Endothelial cell of umbilical vein (primary cell): Measurements from ENCODE around the gene RPS27L. TPM values are rescaled to one million over a fixed set of nuclear protein-coding genes. Genes with fewer than 3 reads are reported as not detected.
"Not testable (repeated sequence)": the region's sequence is repeated elsewhere in the genome, so short reads cannot be mapped to it uniquely, and the experiment has no call there.

Experiments used
- BruUV-seq: library from RNA; stranded (reverse); fragments of 400-500 nt; replicated peaks from 2 replicates; lab custom pipeline; 2021; lab: Mats Ljungman, UMichigan
- CTCF ChIA-PET: fragments of 300-600, 350-600 bp; sonication (Branson Sonifier 250); formaldehyde crosslinking; loops from one replicate; lab custom pipeline; 2021; ENCODE audit warnings: antibody characterized with exemption, inconsistent platforms; lab: Charles Lee
- POLR2A ChIA-PET: fragments of 300-600, 350-600 bp; sonication (Branson Sonifier 250); formaldehyde crosslinking; loops from one replicate; lab custom pipeline; 2021; ENCODE audit warnings: antibody characterized with exemption, inconsistent platforms; lab: Charles Lee
- DNase-seq: peaks from one replicate; pipeline ENCODE4 v3.0.0-alpha.2; 2011; ENCODE audit warnings: low read depth, low spot score
- FAIRE-seq: peaks from 2 replicates; lab custom pipeline; 2011; peaks lifted over from hg19 to GRCh38; lab: Jason Lieb, UNC
- H2AFZ ChIP-seq: 2 replicates; pipeline ENCODE4 v1.6.0; 2012; ENCODE audit warnings: low read depth, low read length, control low read depth, inconsistent platforms
- H3K27ac ChIP-seq: 2 replicates; pipeline ENCODE4 v1.5.1; 2011; ENCODE audit warnings: low read depth, mild to moderate bottlenecking, control low read depth, low read length, moderate library complexity; ENCODE audit not compliant: insufficient read depth
- H3K27me3 ChIP-seq, 2 experiments: 2 replicates each; pipeline versions ENCODE4 v1.6.0 to v1.6.1; 2011; ENCODE audit warnings: low read length in 2 of 2, mixed read lengths in 1 of 2; ENCODE audit not compliant: control insufficient read depth in 2 of 2, insufficient read depth in 2 of 2
- H3K36me3 ChIP-seq, 2 experiments: 2 replicates in 1 of 2; 3 replicates in 1 of 2; pipeline ENCODE4 v1.5.1; 2011; ENCODE audit warnings: low read length in 2 of 2, mild to moderate bottlenecking in 1 of 2, moderate library complexity in 1 of 2; ENCODE audit not compliant: control insufficient read depth in 2 of 2, insufficient read depth in 2 of 2; ENCODE audit errors: extremely low read depth in 1 of 2
- H3K4me1 ChIP-seq: 3 replicates; pipeline ENCODE4 v1.5.1; 2011; ENCODE audit warnings: mild to moderate bottlenecking, low read length; ENCODE audit not compliant: control insufficient read depth, insufficient read depth; ENCODE audit errors: extremely low read depth
- H3K4me2 ChIP-seq: 2 replicates; pipeline ENCODE4 v1.6.1; 2011; ENCODE audit warnings: low read length, control low read depth, mixed read lengths; ENCODE audit not compliant: insufficient read depth
- H3K4me3 ChIP-seq, 3 experiments: fragments of 200-600 bp in 1 of 3; sonication (generic), shearing (Covaris generic) in 1 of 3; replicated peaks in 1 of 3; 2 replicates each; pipeline ENCODE4 v1.5.1; 2011 to 2016; ENCODE audit warnings: control low read depth in 3 of 3, low read length in 3 of 3, mild to moderate bottlenecking in 2 of 3, inconsistent platforms in 1 of 3, low read depth in 1 of 3, moderate library complexity in 1 of 3; ENCODE audit not compliant: insufficient read depth in 1 of 3
- H3K79me2 ChIP-seq: 2 replicates; pipeline ENCODE4 v1.6.0; 2012; ENCODE audit warnings: low read length, inconsistent platforms; ENCODE audit not compliant: control insufficient read depth, insufficient read depth
- H3K9ac ChIP-seq: replicated peaks from 2 replicates; pipeline ENCODE3; 2011; ENCODE audit warnings: low read length, control low read depth; ENCODE audit not compliant: insufficient read depth; ENCODE audit errors: extremely low read depth
- H3K9me1 ChIP-seq: replicated peaks from 3 replicates; pipeline ENCODE4 v1.6.0; 2011; ENCODE audit warnings: mild to moderate bottlenecking, low read length; ENCODE audit not compliant: control insufficient read depth, insufficient read depth; ENCODE audit errors: extremely low read depth
- H3K9me3 ChIP-seq: replicated peaks from 2 replicates; pipeline ENCODE4 v1.5.1; 2012; ENCODE audit warnings: low read length, inconsistent platforms; ENCODE audit not compliant: control insufficient read depth, insufficient read depth
- H4K20me1 ChIP-seq: replicated peaks from 2 replicates; pipeline ENCODE3; 2011; ENCODE audit warnings: mild to moderate bottlenecking, low read length; ENCODE audit not compliant: control insufficient read depth, insufficient read depth; ENCODE audit errors: extremely low read depth
- EZH2 ChIP-seq: IDR thresholded peaks from 2 replicates; pipeline ENCODE4 v1.6.1; 2012; ENCODE audit warnings: borderline replicate concordance, low read depth, mild to moderate bottlenecking, moderate library complexity, low read length, inconsistent platforms; ENCODE audit not compliant: severe bottlenecking
- FOS ChIP-seq: IDR thresholded peaks from 2 replicates; pipeline ENCODE4 v1.6.1; 2011; ENCODE audit warnings: mild to moderate bottlenecking, low read length, moderate library complexity, borderline replicate concordance; ENCODE audit not compliant: insufficient read depth
- JUN ChIP-seq: IDR thresholded peaks from 2 replicates; pipeline ENCODE4 v1.6.1; 2011; ENCODE audit warnings: borderline replicate concordance, low read depth; ENCODE audit not compliant: insufficient read length, insufficient read depth
- POLR2A ChIP-seq: IDR thresholded peaks from 2 replicates; pipeline ENCODE4 v1.6.1; 2012; ENCODE audit warnings: low read depth, mild to moderate bottlenecking, control low read depth, low read length
- POLR2AphosphoS5 ChIP-seq: IDR thresholded peaks from 2 replicates; pipeline ENCODE4 v1.6.1; 2012; ENCODE audit warnings: low read depth, mild to moderate bottlenecking, control low read depth, low read length, moderate library complexity; ENCODE audit not compliant: insufficient read depth
- dilution Hi-C: fragments of 300-500 bp; cut with MboI; formaldehyde crosslinking; loops from one replicate; pipeline ENCODE4 v1.15.0; 2019; ENCODE audit warnings: low sequenced_read_pairs; ENCODE audit not compliant: extremely low pct_ligation_motif_present
- intact Hi-C: fragments of 100-400 bp; cut with micrococcal nuclease; formaldehyde crosslinking; loops from one replicate; pipeline ENCODE4 v1.10.0; 2022
- polyA plus RNA-seq, 4 experiments: library from polyadenylated mRNA; depleted of rRNA in 3 of 4; stranded (reverse) in 3 of 4; unstranded in 1 of 4; fragments of >200 nt; gene quantifications; 2 replicates each; pipeline versions ENCODE4 v1.2.1 to v1.2.3, GENCODE V29; 2011 to 2012; ENCODE audit warnings: missing spikeins in 1 of 4
- total RNA-seq: library from RNA; stranded (reverse); gene quantifications from 2 replicates; pipeline ENCODE4 v1.2.3, GENCODE V29; 2021
- TF ChIP-seq, protein P1 (sequence below), 2 donors: IDR thresholded peaks; 1 replicate in 1 of 2; 2 replicates in 1 of 2; pipeline ENCODE4 v1.5.1; 2011; ENCODE audit warnings: low read length in 2 of 2, mild to moderate bottlenecking in 2 of 2, moderate library complexity in 2 of 2, control low read depth in 1 of 2, inconsistent platforms in 1 of 2, low read depth in 1 of 2; ENCODE audit not compliant: insufficient read depth in 1 of 2; ENCODE audit errors: extremely low read depth in 1 of 2

Gene RPS27L
- total and polyA plus RNA-seq, 2 donors (not counting 3 experiments of a cell fraction or from before 2014, with no cell fraction given), result 163 to 345 TPM

DNA sequence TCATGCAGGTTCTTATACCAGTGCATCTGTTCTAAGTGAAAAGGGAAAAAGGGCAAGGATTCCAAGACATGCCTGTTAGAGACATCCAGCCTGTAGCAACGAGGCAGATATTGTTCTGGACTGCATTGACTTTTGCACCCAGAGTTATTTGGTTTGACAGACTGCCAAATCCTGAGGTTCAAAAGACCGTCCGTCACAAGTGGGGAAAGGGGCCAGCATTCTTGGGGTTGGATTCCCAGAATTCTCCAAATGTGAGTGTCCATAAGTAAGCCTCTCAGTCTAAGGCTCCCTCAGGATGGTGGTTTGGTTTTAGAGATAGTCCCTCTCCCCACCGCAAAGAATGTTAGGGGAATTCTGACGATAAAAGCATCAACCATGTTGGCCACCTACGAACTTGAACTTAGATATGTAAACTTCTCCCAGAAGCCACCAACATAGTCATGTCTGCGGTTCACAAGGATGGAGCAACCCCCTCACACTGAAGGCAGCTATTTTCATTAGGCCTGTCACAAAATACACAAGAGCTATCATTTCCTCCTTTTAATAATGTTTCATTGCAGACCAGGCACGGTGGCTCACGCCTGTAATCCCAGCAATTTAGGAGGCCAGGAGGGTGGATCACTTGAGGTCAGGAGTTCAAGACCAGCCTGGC lies 49.3 kb downstream of the RPS27L start:
- H3K4me2 ChIP-seq, result no peak overlapping the region
- ChIA-PET CTCF (interaction anchor here (1.4 kb wide), 1 partner anchor 13 kb away, joined by 6 read pairs; no protein-coding TSS in a partner anchor), POLR2A (no interaction called here)
- peaks cover 3% of the 10 kb centered on the region for H3K4me1 ChIP-seq
- intact Hi-C loops (no loop called here), dilution Hi-C loops (no loop called here)
- no TSS peak for BruUV-seq
- no peaks in the 10 kb centered on the region for H3K9me1 ChIP-seq
- H3K4me3 ChIP-seq, result no peak overlapping the region
- no peaks in the 10 kb centered on the region for H3K27me3 ChIP-seq
- TF ChIP-seq, protein P1, sequence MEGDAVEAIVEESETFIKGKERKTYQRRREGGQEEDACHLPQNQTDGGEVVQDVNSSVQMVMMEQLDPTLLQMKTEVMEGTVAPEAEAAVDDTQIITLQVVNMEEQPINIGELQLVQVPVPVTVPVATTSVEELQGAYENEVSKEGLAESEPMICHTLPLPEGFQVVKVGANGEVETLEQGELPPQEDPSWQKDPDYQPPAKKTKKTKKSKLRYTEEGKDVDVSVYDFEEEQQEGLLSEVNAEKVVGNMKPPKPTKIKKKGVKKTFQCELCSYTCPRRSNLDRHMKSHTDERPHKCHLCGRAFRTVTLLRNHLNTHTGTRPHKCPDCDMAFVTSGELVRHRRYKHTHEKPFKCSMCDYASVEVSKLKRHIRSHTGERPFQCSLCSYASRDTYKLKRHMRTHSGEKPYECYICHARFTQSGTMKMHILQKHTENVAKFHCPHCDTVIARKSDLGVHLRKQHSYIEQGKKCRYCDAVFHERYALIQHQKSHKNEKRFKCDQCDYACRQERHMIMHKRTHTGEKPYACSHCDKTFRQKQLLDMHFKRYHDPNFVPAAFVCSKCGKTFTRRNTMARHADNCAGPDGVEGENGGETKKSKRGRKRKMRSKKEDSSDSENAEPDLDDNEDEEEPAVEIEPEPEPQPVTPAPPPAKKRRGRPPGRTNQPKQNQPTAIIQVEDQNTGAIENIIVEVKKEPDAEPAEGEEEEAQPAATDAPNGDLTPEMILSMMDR (IDR thresholded peaks at IDR 0.05; ENCODE audit: extremely low read depth in 1 of 2, insufficient read depth in 1 of 2, low read depth in 1 of 2, low read length in 2 of 2), result no peak
- TF ChIP-seq POLR2AphosphoS5 (peak; percentile 41), JUN (no peak), FOS (no peak), EZH2 (no peak), POLR2A (no peak)
- peak overlapping the region; percentile 63 for H2AFZ ChIP-seq
- no peaks in the 10 kb centered on the region for H3K9me3 ChIP-seq
- H3K79me2 ChIP-seq, result no peaks in the 10 kb centered on the region
- no peaks in the 10 kb centered on the region for H3K36me3 ChIP-seq
- H4K20me1 ChIP-seq, result no peaks in the 10 kb centered on the region
- peak overlapping the region; percentile 51 for H3K27ac ChIP-seq
- no peak overlapping the region for H3K9ac ChIP-seq
- DNase-seq (peak; percentile 35), FAIRE-seq (peak; percentile 92)

DNA sequence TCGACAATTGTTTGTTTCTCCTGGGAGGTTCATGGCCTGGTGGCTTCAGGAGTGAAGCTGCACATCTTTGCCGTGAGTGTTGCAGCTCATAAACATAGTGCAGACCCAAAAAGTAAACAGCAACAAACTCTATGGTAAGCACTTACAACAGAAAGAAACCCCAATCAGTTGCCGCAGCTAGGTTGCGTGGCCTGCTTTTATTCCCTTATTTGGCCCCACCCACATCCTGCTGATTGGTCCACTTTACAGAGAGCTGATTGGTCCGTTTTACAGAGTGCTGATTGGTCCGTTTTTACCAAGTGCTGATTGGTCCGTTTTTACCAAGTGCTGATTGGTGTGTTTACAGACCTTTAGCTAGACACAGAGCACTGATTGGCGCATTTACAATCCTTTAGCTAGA lies 51.9 kb downstream of the RPS27L start:
- DNase-seq, H2AFZ ChIP-seq, FAIRE-seq, H3K36me3 ChIP-seq, intact Hi-C loops, H4K20me1 ChIP-seq, H3K9ac ChIP-seq, H3K9me1 ChIP-seq, H3K4me1 ChIP-seq, H3K9me3 ChIP-seq, H3K27ac ChIP-seq, BruUV-seq, dilution Hi-C loops, POLR2A ChIA-PET, H3K4me2 ChIP-seq, H3K79me2 ChIP-seq, H3K27me3 ChIP-seq, H3K4me3 ChIP-seq, CTCF ChIA-PET: not testable (repeated sequence)
